Upper lobe of left lung (tissue), 6 donors: ENCODE measurements around the gene MRNIP. TPM values are rescaled to one million over a fixed set of nuclear protein-coding genes. Genes with fewer than 3 reads are reported as not detected.

Experiments used
- ATAC-seq, 2 donors: fragments of 200-7000 bp; cut with Tn5 transposase; one replicate each; pipeline ENCODE4 v1.9.1; 2022; ENCODE audit warnings: mild to moderate bottlenecking in 2 of 2, moderate library complexity in 2 of 2; ENCODE audit not compliant: low FRiP score in 2 of 2
- DNase-seq, 2 donors: peaks; one replicate each; pipeline ENCODE4 v3.0.0-alpha.2; 2019 to 2020
- H3K27ac ChIP-seq, 4 donors: fragments of 200-600 bp; sonication (generic); one replicate each; pipeline ENCODE4 v1.5.1; 2016 to 2019
- H3K27me3 ChIP-seq, 4 donors: fragments of 200-600 bp; sonication (generic); one replicate each; pipeline ENCODE4 v1.5.1; 2017 to 2019
- H3K36me3 ChIP-seq, 4 donors: fragments of 200-600 bp; sonication (generic); one replicate each; pipeline ENCODE4 v1.5.1; 2016 to 2019
- H3K4me1 ChIP-seq, 4 donors: fragments of 200-600 bp; sonication (generic); one replicate each; pipeline ENCODE4 v1.5.1; 2018 to 2019
- H3K4me3 ChIP-seq, 4 donors: fragments of 200-600 bp; sonication (generic); one replicate each; pipeline ENCODE4 v1.5.1; 2017 to 2019; ENCODE audit warnings: mild to moderate bottlenecking in 2 of 4, moderate library complexity in 1 of 4
- H3K9me3 ChIP-seq, 4 donors: fragments of 200-600 bp; sonication (generic); one replicate each; pipeline ENCODE4 v1.5.1; 2018 to 2019
- CTCF ChIP-seq, 6 experiments: fragments of 450-650 bp in 4 of 6; fragments of 200-600 bp in 2 of 6; sonication (generic) in 2 of 6; IDR thresholded peaks; one replicate each; pipeline ENCODE4 v1.5.1; 2016 to 2019; ENCODE audit warnings: antibody characterized with exemption in 6 of 6
- EP300 ChIP-seq, 4 donors: sonication (generic); formaldehyde crosslinking; IDR thresholded peaks; one replicate each; pipeline ENCODE4 v1.5.1; 2017; ENCODE audit warnings: antibody characterized with exemption in 4 of 4, control low read depth in 2 of 4
- POLR2A ChIP-seq, 4 donors: fragments of 450-650 bp; IDR thresholded peaks; one replicate each; pipeline ENCODE4 v1.5.1; 2016 to 2017; ENCODE audit warnings: antibody characterized with exemption in 4 of 4, mild to moderate bottlenecking in 2 of 4
- POLR2AphosphoS5 ChIP-seq, 2 donors: sonication (generic); formaldehyde crosslinking; IDR thresholded peaks; one replicate each; pipeline ENCODE4 v1.5.1; 2017; ENCODE audit warnings: antibody characterized with exemption in 2 of 2
- WGBS, 2 donors: methylation state at CpG; one replicate each; pipeline ENCODE4 v1.1.5; 2017 to 2018; 5-methylcytosine and 5-hydroxymethylcytosine counted together
- total RNA-seq, 6 donors: library from RNA; depleted of rRNA in 4 of 6; stranded (reverse); fragments of >200 nt in 4 of 6; gene quantifications; one replicate each; pipeline versions ENCODE4 v1.1.0 to v1.2.1, GENCODE V29; 2016 to 2021
- donor health status: DM: no; HTN: no; CAD: no; lungs with moderate emphysema.
- donor health status: DM: no; HTN: yes; CAD: no; lungs with severe emphysema.

MRNIP gene
- total RNA-seq, 6 donors from 2014 or later = 20.7 to 142 (median 33.2) TPM

- H3K9me3 ChIP-seq = no peaks in the 10 kb centered on the region
- ATAC-seq (no peak), DNase-seq (no peak)
- H3K4me3 ChIP-seq = no peak overlapping the region
- no peak for TF ChIP-seq CTCF (IDR thresholded peaks at IDR 0.05)
- peaks cover 20 to 69% (median 57%) of the 10 kb centered on the region in 4 donors for H3K36me3 ChIP-seq
- no peak overlapping the region for H3K27ac ChIP-seq
- H3K4me1 ChIP-seq = peaks cover 6 to 8% (median 7%) of the 10 kb centered on the region in 4 donors
- 97 to 99% methylated on average over 6 of the region's 6 CpGs for WGBS, 2 donors
- no peaks in the 10 kb centered on the region for H3K27me3 ChIP-seq
Observed at GRCh38 chr5:179901462-179901861, 42.8 kb upstream of the MRNIP start.

GRCh38 chr5:179900711-179901110 lies 42.1 kb upstream of the MRNIP start:
- H3K4me1 ChIP-seq = peaks cover 0 to under 1% (median 0%) of the 10 kb centered on the region in 4 donors
- ATAC-seq (no peak), DNase-seq (peak in 1 of 2 donors; percentile 37)
- no peaks in the 10 kb centered on the region for H3K27me3 ChIP-seq
- TF ChIP-seq EP300 (IDR thresholded peaks at IDR 0.05) = no peak
- TF ChIP-seq POLR2AphosphoS5 (IDR thresholded peaks at IDR 0.05) = no peak
- TF ChIP-seq POLR2A (IDR thresholded peaks at IDR 0.05) = no peak
- no peak for TF ChIP-seq CTCF (IDR thresholded peaks at IDR 0.05)
- no peaks in the 10 kb centered on the region for H3K9me3 ChIP-seq
- WGBS, 2 donors = 91 to 93% methylated on average over 13 of the region's 13 CpGs
- no peak overlapping the region for H3K27ac ChIP-seq
- no peak overlapping the region for H3K4me3 ChIP-seq
- H3K36me3 ChIP-seq = peaks cover 20 to 76% (median 58%) of the 10 kb centered on the region in 4 donors

- whole genome bisulfite sequencing, 2 donors = 81 to 92% methylated on average over 9 of the region's 9 CpGs
- H3K27me3 ChIP-seq = no peaks in the 10 kb centered on the region
- no peak overlapping the region for H3K4me3 ChIP-seq
- TF ChIP-seq CTCF (IDR thresholded peaks at IDR 0.05) (no peak), POLR2A (IDR thresholded peaks at IDR 0.05) (no peak), EP300 (IDR thresholded peaks at IDR 0.05) (no peak), POLR2AphosphoS5 (IDR thresholded peaks at IDR 0.05) (no peak)
- no peaks in the 10 kb centered on the region for H3K4me1 ChIP-seq
- no peak for ATAC-seq
- no peak for DNase-seq
- H3K27ac ChIP-seq = no peak overlapping the region
- no peaks in the 10 kb centered on the region for H3K9me3 ChIP-seq
- peaks cover 20 to 82% (median 60%) of the 10 kb centered on the region in 4 donors for H3K36me3 ChIP-seq
Observed at GRCh38 chr5:179900206-179900605, 41.6 kb upstream of the MRNIP start.

DNA sequence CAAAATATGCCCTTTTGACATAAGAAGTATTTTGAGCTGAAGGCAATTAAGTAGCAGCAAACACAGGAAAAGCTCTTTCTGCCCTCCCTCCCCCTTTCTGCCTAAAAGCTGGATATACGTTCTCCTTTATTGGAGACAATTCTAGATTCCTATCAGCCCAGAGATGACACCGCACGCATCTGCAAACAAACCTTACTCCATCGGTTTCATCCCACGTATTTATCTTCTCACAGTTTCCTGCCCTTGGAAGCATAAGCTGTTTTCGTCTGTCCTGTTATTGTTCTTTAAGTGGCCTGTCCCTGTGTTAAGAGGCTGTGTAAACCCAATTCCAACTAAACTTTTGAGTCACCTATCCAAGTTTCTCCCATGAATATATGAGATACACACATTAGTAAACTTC lies 37.2 kb upstream of the MRNIP start:
- H3K4me3 ChIP-seq = no peak overlapping the region
- no peaks in the 10 kb centered on the region for H3K4me1 ChIP-seq
- 74 to 75% methylated on average over 6 of the region's 6 CpGs for whole genome bisulfite sequencing, 2 donors
- H3K27me3 ChIP-seq = no peaks in the 10 kb centered on the region
- H3K36me3 ChIP-seq = peaks cover 40 to 89% (median 76%) of the 10 kb centered on the region in 4 donors
- peak overlapping the region in 1 of 4 donors; percentile 37 for H3K27ac ChIP-seq
- ATAC-seq = no peak
- TF ChIP-seq CTCF (IDR thresholded peaks at IDR 0.05) (no peak), EP300 (IDR thresholded peaks at IDR 0.05) (no peak), POLR2AphosphoS5 (IDR thresholded peaks at IDR 0.05) (no peak), POLR2A (IDR thresholded peaks at IDR 0.05) (no peak)
- no peaks in the 10 kb centered on the region for H3K9me3 ChIP-seq
- no peak for DNase-seq
